HG02970 (cell line): Measurements from ENCODE around the gene MRPL14.

ENCODE experiments used
- ATAC-seq: cut with Tn5 transposase; IDR thresholded peaks from one replicate; pipeline ENCODE4 v1.9.1; 2021; ENCODE audit warnings: mild to moderate bottlenecking, moderate library complexity, moderate number of reproducible peaks; ENCODE audit not compliant: unreplicated experiment, low FRiP score

Gene MRPL14

DNA sequence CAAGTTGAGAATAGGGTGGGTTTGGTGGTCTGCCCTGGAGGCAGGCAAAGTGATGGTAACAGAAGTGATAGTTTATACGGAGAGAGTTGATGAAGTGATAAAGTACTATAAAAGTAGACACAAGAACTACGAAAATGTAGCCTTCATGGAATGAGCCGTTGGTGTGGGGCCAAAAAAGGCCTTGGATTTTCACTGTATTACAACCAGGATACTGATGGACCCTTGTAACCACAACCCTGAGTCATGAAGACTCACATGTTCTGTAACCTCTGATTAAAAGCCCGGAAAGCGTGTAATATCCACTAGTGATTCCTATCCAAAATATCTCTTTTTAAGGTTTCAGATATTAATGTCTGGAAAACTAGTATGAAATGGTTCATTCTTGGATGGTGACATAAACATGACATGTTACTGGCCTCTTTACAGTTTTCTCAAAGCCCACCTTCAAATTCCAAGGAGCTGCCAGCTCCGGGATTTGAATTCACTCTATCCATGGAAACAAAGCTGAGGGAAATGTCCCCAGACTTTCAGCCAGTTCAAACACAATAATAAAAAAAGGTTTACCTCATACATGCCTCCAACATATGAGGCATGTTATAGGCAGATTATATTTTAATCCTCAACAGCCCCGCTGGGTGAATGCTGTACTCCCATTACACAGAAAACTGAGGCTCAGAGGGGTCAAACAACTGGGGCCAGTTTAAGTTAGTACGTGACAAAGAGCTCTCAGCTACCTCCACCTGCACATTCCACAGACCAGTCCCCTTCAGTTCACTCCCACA is 55.4 kb downstream of the MRPL14 start:
- ATAC-seq = no peak

DNA sequence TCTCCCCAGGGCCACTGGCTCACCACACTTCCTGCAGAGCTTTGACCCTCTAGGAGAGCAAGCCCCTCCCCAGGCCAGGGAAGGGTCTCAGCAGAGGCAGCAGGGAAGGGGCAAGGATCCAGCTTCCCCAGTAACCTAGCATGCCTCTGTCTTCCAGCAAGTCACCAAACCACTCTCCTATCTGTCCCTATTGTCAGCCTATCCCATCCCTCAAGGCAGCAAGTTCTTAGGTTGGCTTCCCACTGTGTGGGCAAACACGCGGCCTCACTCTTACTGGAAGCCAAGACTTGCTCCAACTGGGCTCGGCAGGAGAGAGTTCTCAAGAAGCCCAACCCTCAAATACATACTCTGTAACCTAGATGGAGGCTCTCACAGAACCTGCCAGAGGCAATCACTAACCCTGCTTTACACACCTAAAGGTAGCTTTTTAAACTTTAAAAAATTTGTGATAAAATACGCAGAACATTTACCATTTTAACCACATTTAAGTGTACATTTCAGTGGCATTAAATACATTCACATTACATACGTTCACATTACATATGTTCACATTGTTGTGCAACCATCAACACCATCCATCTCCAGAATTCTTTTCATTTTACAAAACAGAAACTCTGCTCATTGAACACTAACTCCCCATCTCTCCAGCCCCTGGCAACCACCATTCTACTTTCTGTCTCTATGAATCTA is 58.5 kb downstream of the MRPL14 start:
- ATAC-seq = no peak

DNA sequence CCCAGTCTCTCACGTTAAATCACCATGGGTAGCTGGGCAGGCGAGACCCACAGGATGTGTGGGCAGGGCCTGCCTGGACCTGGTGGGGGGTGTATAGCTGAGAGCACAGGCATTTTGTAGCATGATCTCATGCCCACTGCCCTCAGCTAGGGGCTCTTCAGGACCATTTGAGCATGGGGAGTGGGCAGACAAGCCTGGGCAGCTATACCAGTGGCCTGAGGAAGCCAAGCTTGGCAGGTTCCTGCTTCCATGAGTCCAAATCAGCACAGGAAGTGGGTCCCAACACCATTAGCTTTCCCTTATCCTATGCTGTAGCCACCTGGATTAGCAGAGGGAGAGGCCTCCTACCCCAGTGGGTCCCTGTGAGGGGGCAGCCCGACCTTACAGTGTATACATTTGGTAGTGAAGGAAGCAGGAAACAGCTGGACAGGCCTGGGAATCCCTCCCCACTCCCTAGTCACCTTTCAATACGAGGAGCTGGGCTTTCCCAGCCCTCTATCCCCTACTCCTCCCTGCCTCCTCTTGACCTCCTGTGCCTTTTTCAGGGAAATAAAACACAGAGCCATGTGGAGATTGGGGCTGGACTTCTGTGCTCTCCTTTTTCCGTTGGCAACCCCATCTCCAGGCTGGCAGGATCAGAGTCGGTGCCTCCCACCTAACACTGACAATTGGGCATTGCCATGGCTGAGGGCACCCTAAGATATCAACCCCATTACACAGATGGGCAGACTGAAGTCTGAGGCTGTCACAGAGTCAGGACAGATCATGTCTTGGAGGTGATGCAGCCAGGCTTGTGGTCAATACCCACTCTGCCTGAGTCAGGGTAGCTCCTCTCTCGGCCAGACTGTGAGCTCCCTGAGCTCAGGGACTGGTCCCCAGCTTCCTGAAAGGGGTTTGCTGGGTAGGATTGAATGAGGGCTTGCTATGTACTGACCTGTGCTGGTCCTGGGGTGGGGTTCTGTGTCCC is 59.8 kb downstream of the MRPL14 start:
- ATAC-seq = no peak

DNA sequence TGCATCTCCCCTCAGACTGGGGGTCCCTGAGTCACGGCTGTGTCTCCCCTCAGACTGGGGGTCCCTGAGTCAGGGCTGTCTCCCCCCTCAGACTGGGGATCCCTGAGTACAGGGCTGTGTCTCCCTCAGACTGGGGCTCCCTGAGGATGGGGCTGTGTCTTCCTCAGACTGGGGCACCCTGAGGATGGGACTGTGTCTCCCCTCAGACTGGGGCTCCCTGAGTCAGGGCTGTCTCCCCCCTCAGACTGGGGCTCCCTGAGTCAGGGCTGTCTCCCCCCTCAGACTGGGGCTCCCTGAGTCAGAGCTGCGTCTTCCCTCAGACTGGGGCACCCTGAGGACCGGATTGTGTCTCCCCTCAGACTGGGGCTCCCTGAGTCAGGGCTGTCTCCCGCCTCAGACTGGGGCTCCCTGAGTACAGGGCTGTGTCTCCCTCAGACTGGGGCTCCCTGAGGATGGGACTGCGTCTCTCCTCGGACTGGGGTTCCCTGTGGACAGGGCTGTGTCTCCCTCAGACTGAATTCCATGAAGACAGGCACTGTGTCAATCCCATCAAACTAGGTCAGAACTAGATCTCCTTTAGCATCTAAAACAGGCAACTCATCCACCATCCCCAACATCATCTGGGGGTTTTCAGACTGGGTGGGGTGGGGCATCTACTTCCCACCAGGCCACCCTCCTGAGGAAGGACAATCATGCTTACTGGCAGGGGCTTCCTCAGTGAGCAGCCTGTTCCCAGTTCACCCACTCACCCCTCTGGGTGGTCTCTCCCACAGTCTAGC is 60.7 kb downstream of the MRPL14 start:
- ATAC-seq = no peak

DNA sequence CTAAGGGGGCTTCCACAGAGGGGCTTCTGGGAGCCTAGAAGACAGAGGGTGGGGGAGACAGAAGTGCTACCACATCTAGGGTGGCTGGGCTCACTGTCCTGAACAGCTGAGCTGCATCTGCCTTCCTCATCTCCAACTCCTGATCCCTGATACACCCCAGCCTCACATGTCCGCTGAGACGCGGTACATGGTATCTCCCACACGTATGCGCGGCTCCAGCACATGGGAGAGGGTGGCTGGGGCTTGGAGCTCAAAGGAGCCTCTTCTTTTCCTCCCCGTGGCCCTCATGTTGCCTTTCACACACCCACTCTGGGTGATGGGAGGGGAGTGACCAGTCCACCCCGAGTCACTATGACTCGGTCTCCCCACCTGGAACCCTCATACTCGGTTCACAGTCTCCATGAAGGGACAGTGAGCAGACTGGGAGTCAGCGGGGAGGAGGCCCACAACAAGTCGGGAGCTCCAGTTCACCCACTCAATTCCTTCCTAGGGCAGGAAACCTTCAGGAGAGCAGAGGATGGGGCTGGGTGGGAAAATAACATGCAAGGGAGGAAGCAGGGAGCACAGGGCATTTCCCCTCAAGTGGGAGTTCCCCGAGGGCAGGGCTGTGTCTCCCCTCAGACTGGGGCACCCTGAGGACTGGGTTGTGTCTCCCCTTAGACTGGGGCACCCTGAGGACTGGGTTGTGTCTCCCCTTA is 61.7 kb downstream of the MRPL14 start:
- ATAC-seq = no peak

DNA sequence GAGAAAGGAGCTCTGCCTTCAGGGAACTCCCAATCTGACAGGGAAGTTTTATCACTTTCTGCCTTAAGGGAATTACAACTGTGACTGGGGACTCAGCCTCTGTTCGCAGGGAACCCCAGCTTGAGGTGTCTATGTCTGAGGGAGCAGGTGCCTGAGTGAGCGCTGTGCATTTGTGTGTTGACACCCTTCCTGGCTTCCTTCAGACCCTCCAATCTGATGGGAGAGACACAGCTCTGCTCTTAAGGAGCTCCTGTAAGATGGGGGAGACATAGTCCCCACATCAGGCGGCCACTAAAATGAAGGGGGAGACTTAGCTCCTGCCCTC is 62.3 kb downstream of the MRPL14 start:
- no peak for ATAC-seq

DNA sequence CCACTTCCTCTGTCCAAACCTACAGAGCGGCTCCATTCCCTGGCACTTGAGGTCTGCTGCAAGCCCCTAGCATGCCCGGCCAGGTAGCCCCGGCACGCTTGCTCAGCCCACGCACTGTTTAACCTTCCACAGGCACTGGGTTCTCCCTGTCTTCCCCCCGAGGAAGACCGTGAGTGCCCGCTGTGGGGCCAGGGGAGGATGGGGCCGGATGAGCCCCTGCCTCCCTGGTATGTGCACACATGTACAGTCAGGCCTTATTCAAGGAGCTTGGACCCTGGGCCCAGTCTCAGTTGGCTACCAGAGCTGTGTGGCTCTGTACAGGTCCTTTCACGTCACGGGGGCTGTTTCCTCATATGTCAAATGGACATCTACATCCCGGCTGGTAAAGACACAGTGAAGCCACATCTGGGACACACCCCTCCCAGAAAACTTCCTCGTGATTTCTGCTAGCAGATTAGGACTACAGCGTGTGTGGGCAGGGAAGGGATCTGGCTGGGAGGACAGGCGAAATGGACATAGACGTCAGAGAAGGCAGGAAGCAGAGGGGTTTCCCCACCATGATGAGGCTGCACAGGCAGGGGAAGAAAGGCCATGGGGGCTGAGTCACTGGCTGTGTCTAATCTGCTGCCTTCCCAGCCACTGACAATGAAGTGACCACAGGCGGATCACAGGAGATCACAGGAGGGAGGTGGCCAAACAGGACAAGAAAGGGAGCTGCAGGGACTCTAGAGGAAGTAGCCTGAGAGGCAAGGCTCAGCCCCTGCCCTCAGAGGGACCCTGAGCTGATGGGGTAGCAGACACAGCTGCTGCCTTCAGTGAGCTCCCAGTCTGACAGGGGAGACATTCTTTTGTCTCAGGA is 62.9 kb downstream of the MRPL14 start:
- no peak for ATAC-seq

DNA sequence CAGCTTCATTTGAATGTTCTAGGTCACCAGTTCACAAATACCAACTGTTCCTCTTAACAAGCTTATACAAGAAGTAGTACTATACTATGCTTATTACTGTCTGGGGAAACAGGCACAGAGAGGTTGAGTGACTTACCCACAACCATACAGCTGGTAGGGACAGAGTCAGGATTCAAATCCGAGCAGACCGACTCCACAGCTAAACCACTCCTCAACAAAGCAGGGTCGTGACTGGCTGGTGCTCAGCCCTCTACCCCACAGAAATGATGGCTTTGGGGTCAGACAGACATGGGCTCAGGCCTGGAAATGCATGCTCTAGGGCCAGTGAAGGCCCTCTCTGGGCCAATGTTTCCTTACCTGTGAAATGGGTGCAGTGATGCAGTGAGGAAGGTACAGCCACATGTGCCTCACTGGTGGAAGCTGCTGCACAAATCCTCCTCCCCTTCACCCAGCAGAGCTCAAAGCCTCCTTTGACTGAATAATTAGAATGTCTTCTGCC is 63.6 kb downstream of the MRPL14 start:
- ATAC-seq = no peak
